H1 (cell line): Measurements from ENCODE around the gene CISH. TPM values are rescaled to one million over a fixed set of nuclear protein-coding genes. Genes with fewer than 3 reads are reported as not detected.

ENCODE experiments used
- ATF2 ChIP-seq: IDR thresholded peaks from 2 replicates; pipeline ENCODE4 v1.6.1; 2012; ENCODE audit warnings: low read length, inconsistent platforms
- CHD2 ChIP-seq: IDR thresholded peaks from 2 replicates; pipeline ENCODE4 v1.6.1; 2012; ENCODE audit warnings: low read length, improper control_type of control experiment
- FOSL1 ChIP-seq: IDR thresholded peaks from 2 replicates; pipeline ENCODE4 v1.6.1; 2011; ENCODE audit warnings: mild to moderate bottlenecking, low read depth, low read length, moderate library complexity; ENCODE audit not compliant: insufficient read depth
- MAFK ChIP-seq: IDR thresholded peaks from 2 replicates; pipeline ENCODE4 v1.6.1; 2012; ENCODE audit warnings: low read depth, mild to moderate bottlenecking, improper control_type of control experiment, low read length
- SIN3A ChIP-seq, 2 experiments: IDR thresholded peaks in 1 of 2; conservative IDR thresholded peaks in 1 of 2; 2 replicates each; pipeline ENCODE4 v1.6.1; 2011 to 2012; ENCODE audit warnings: low read length in 2 of 2, improper control_type of control experiment in 1 of 2, low read depth in 1 of 2, mild to moderate bottlenecking in 1 of 2
- SP1 ChIP-seq: IDR thresholded peaks from 2 replicates; pipeline ENCODE4 v1.6.1; 2011; ENCODE audit warnings: low read depth, low read length
- TAF1 ChIP-seq: IDR thresholded peaks from 2 replicates; pipeline ENCODE4 v1.6.1; 2011; ENCODE audit warnings: mild to moderate bottlenecking, low read depth, low read length
- TCF12 ChIP-seq: IDR thresholded peaks from 2 replicates; pipeline ENCODE4 v1.6.1; 2011; ENCODE audit warnings: low read depth, mild to moderate bottlenecking, low read length
- polyA plus RNA-seq, 7 experiments: library from polyadenylated mRNA; depleted of rRNA in 3 of 7; stranded (reverse) in 5 of 7; unstranded in 2 of 7; fragments of >200 nt in 5 of 7; fragments of 200-250 nt in 2 of 7; gene quantifications; 1 replicate in 5 of 7; 2 replicates in 1 of 7; 4 replicates in 1 of 7; pipeline versions ENCODE4 v1.2.1 to v1.2.3, GENCODE V29; 2011 to 2013; ENCODE audit warnings: missing spikeins in 2 of 7, mixed read lengths in 2 of 7
- total RNA-seq: library from RNA; stranded (reverse); fragmentation: NEBNext Ultra II Directional; extraction: Animal tissue kit (Norgen Biotek cat#: 25700); gene quantifications from 2 replicates; pipeline ENCODE4 v1.2.1, GENCODE V29; 2021

The CISH gene
- total and polyA plus RNA-seq, 2 of the 8 experiments (the other 6 are each of a cell fraction or from before 2014, with no cell fraction given) = 1.9 to 2.2 TPM

DNA sequence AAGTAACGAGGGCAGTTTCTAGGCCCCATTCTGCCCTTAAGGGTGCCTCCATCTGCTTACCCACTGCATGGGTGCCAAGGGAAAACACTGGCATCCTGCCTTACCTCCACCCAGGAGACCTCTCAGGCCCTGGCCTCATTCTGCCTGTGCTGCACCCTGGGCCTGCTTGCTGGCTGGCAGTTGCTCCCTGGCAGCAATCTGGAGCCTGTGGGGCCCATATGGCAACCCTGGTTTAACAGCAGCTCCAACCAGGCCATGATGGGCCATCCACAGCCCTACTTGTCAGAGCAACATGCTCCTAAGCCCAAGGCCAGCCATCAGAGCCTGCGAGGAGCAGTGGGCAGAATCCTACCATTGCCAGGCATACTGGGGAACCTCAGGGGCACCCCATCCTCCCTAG, 47.7 kb downstream of the CISH start (continued):
- TF ChIP-seq FOSL1 (no peak), MAFK (no peak), ATF2 (no peak), TAF1 (no peak), SP1 (no peak), SIN3A (conservative IDR thresholded peaks at IDR 0.05 in 1 of 2, IDR thresholded peaks at IDR 0.05 in 1 of 2; ENCODE audit: low read depth in 1 of 2, low read length in 2 of 2) (no peak), TCF12 (no peak), CHD2 (no peak)
